Measurements from ENCODE around the gene PARN. TPM values are rescaled to one million over a fixed set of nuclear protein-coding genes. Genes with fewer than 3 reads are reported as not detected.
"Not testable (repeated sequence)": the region's sequence is repeated elsewhere in the genome, so short reads cannot be mapped to it uniquely, and the experiment has no call there.

The PARN gene
- total RNA-seq, 2 donors from 2014 or later: 24.1 to 99.9 TPM

GRCh38 chr16:14444979-14445810, 184.9 kb downstream of the PARN start:
- WGBS, 2 donors: 90% methylated on average over 8 of the region's 8 CpGs
- Histone ChIP-seq H3K4me1 (no peaks in the 10 kb centered on the region), H3K36me3 (replicated peaks in 1 of 2; ENCODE audit: insufficient read depth in 1 of 2, low read depth in 2 of 2) (peaks cover 0 to 3% of the 10 kb centered on the region in 2 donors), H3K27me3 (no peaks in the 10 kb centered on the region), H3K4me3 (no peak overlapping the region), H3K27ac (no peak overlapping the region), H3K9me3 (no peaks in the 10 kb centered on the region)
- TF ChIP-seq, protein P1, sequence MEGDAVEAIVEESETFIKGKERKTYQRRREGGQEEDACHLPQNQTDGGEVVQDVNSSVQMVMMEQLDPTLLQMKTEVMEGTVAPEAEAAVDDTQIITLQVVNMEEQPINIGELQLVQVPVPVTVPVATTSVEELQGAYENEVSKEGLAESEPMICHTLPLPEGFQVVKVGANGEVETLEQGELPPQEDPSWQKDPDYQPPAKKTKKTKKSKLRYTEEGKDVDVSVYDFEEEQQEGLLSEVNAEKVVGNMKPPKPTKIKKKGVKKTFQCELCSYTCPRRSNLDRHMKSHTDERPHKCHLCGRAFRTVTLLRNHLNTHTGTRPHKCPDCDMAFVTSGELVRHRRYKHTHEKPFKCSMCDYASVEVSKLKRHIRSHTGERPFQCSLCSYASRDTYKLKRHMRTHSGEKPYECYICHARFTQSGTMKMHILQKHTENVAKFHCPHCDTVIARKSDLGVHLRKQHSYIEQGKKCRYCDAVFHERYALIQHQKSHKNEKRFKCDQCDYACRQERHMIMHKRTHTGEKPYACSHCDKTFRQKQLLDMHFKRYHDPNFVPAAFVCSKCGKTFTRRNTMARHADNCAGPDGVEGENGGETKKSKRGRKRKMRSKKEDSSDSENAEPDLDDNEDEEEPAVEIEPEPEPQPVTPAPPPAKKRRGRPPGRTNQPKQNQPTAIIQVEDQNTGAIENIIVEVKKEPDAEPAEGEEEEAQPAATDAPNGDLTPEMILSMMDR (IDR thresholded peaks at IDR 0.05): no peak
- no peak for TF ChIP-seq POLR2A (IDR thresholded peaks at IDR 0.05)
- DNase-seq (no peak), ATAC-seq (no peak)
- intact Hi-C loops (cut with DNase I): no loop called here

DNA sequence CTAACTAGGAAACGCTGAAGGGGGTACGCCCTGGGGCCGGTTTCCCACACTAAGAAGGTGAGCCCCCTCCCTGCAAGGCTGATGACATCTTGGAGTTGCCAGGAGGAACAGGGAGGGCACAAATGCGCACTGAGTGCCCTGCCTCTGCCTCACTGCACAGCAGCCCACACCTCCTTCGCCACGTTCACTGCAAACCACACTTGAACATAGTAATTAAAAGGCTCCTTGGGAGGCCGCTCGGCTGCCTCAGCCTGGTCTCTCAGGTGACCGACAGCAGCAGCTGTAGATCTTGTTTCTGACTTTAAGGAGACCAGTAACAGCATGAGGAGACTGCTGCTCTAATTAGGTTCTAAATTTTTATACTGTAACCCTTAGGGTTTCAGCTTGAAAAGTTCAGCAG, 188.5 kb downstream of the PARN start:
- DNase-seq; H3K27ac ChIP-seq; H3K4me1 ChIP-seq; H3K9me3 ChIP-seq; H3K27me3 ChIP-seq; H3K4me3 ChIP-seq; H3K36me3 ChIP-seq (replicated peaks in 1 of 2; ENCODE audit: insufficient read depth in 1 of 2, low read depth in 2 of 2); ATAC-seq; intact Hi-C loops (cut with DNase I): not testable (repeated sequence)
- WGBS, 2 donors: 85 to 97% methylated on average over 9 of the region's 9 CpGs

- intact Hi-C loops (cut with DNase I): no loop called here
- no peak overlapping the region for H3K27ac ChIP-seq
- no peaks in the 10 kb centered on the region for H3K4me1 ChIP-seq
- DNase-seq (peak in 1 of 4 donors; percentile 13), ATAC-seq (no peak)
- no peak overlapping the region for H3K4me3 ChIP-seq
- no peak for TF ChIP-seq POLR2A (IDR thresholded peaks at IDR 0.05)
- TF ChIP-seq, protein P1 (IDR thresholded peaks at IDR 0.05): no peak
- no peaks in the 10 kb centered on the region for H3K9me3 ChIP-seq
- no peaks in the 10 kb centered on the region for H3K27me3 ChIP-seq
- no peaks in the 10 kb centered on the region for H3K36me3 ChIP-seq (replicated peaks in 1 of 2; ENCODE audit: insufficient read depth in 1 of 2, low read depth in 2 of 2)
- 47 to 62% methylated on average over 1 of the region's 1 CpG for WGBS, 2 donors
These were observed 191.8 kb downstream of the PARN start for GRCh38 chr16:14438256-14438655.

- 85% methylated on average over 6 to 7 of the region's 7 CpGs for WGBS, 2 donors
- no peak overlapping the region for H3K27ac ChIP-seq
- TF ChIP-seq, protein P1 (IDR thresholded peaks at IDR 0.05): no peak
- TF ChIP-seq POLR2A (IDR thresholded peaks at IDR 0.05): no peak
- DNase-seq (no peak), ATAC-seq (no peak)
- H3K4me3 ChIP-seq: no peak overlapping the region
- no peaks in the 10 kb centered on the region for H3K4me1 ChIP-seq
- H3K27me3 ChIP-seq: no peaks in the 10 kb centered on the region
- H3K9me3 ChIP-seq: no peaks in the 10 kb centered on the region
- intact Hi-C loops (cut with DNase I): no loop called here
- H3K36me3 ChIP-seq (replicated peaks in 1 of 2; ENCODE audit: insufficient read depth in 1 of 2, low read depth in 2 of 2): no peaks in the 10 kb centered on the region
These were observed 192.6 kb downstream of the PARN start for GRCh38 chr16:14437426-14437825.

GRCh38 chr16:14436401-14436955, 193.6 kb downstream of the PARN start:
- H3K36me3 ChIP-seq (replicated peaks in 1 of 2; ENCODE audit: insufficient read depth in 1 of 2, low read depth in 2 of 2): no peaks in the 10 kb centered on the region
- no peak for ATAC-seq
- WGBS, 2 donors: 80 to 89% methylated on average over 13 of the region's 13 CpGs

More at GRCh38 chr16:14436401-14436955, 193.6 kb downstream of the PARN start:
- intact Hi-C loops (cut with DNase I): no loop called here
- TF ChIP-seq, protein P1 (IDR thresholded peaks at IDR 0.05): no peak
- no peak for TF ChIP-seq POLR2A (IDR thresholded peaks at IDR 0.05)
- Histone ChIP-seq H3K27ac (no peak overlapping the region), H3K9me3 (no peaks in the 10 kb centered on the region), H3K4me3 (no peak overlapping the region), H3K4me1 (no peaks in the 10 kb centered on the region), H3K27me3 (no peaks in the 10 kb centered on the region)
- DNase-seq: no peak

Data from body of pancreas (tissue), 4 donors.